ENCODE data around the gene SENP3.

The SENP3 gene

GRCh38 chr17:7561589-7562207, at the start of gene SENP3:
TSS of gene SENP3 (plus strand) at chr17:7561919. CDS start at chr17:7563077, 1,158 bp downstream.
- DNase-seq = no peak

GRCh38 chr17:7512105-7512504, 49.6 kb upstream of the SENP3 start:
- no peak for DNase-seq

GRCh38 chr17:7512824-7513540, 48.7 kb upstream of the SENP3 start:
- no peak for DNase-seq

- no peak for DNase-seq
Measured at GRCh38 chr17:7513850-7514419, 47.8 kb upstream of the SENP3 start.

GRCh38 chr17:7515911-7516610, 45.7 kb upstream of the SENP3 start:
- no peak for DNase-seq

- DNase-seq = no peak
Measured at GRCh38 chr17:7523033-7523432, 38.7 kb upstream of the SENP3 start.

GRCh38 chr17:7528842-7529241, 32.9 kb upstream of the SENP3 start:
- no peak for DNase-seq

GRCh38 chr17:7530023-7530900, 31.5 kb upstream of the SENP3 start:
- no peak for DNase-seq

- DNase-seq = no peak
Measured at GRCh38 chr17:7538050-7538449, 23.7 kb upstream of the SENP3 start.

GRCh38 chr17:7538891-7539545, 22.7 kb upstream of the SENP3 start:
- no peak for DNase-seq

- no peak for DNase-seq
Measured at GRCh38 chr17:7541074-7541621, 20.6 kb upstream of the SENP3 start.

- DNase-seq = no peak
Measured at GRCh38 chr17:7544911-7545310, 16.8 kb upstream of the SENP3 start.

- DNase-seq = no peak
Measured at GRCh38 chr17:7548585-7549400, 12.9 kb upstream of the SENP3 start, which contains the start of gene TNFSF12. TSS of gene TNFSF12 (plus strand) at chr17:7549058. CDS start at chr17:7549154, 96 bp downstream.

- no peak for DNase-seq
Measured at GRCh38 chr17:7549401-7550055, 12.2 kb upstream of the SENP3 start.

- DNase-seq = no peak
Measured at GRCh38 chr17:7550344-7550743, 11.4 kb upstream of the SENP3 start.

GRCh38 chr17:7551396-7551795, 10.3 kb upstream of the SENP3 start:
- no peak for DNase-seq

GRCh38 chr17:7552621-7553051, 9.1 kb upstream of the SENP3 start:
- DNase-seq = no peak

- DNase-seq = no peak
Measured at GRCh38 chr17:7553356-7553755, 8.4 kb upstream of the SENP3 start.

GRCh38 chr17:7555320-7555948, 6.3 kb upstream of the SENP3 start:
- no peak for DNase-seq

GRCh38 chr17:7556627-7557026, 5.1 kb upstream of the SENP3 start:
- no peak for DNase-seq

Data from NCI-H524 treated with DMSO at 0.1 percent for 48 hours (cell line).